PFSK-1 (cell line): Measurements from ENCODE around the gene GPR141.

Source experiments
- POLR2AphosphoS5 ChIP-seq: IDR thresholded peaks from 2 replicates; pipeline ENCODE4 v1.6.1; 2012; ENCODE audit warnings: low read depth, mild to moderate bottlenecking, control low read depth, low read length, moderate library complexity
- REST ChIP-seq, 2 experiments: IDR thresholded peaks; 2 replicates each; pipeline versions ENCODE4 v1.6.1 to v1.8.0; 2011 to 2012; ENCODE audit warnings: low read depth in 2 of 2, low read length in 2 of 2, control low read depth in 1 of 2, inconsistent platforms in 1 of 2, mild to moderate bottlenecking in 1 of 2, moderate library complexity in 1 of 2; ENCODE audit not compliant: insufficient read depth in 1 of 2
- SIN3A ChIP-seq: IDR thresholded peaks from 2 replicates; pipeline ENCODE4 v1.6.1; 2012; ENCODE audit warnings: mild to moderate bottlenecking, low read length, moderate library complexity, borderline replicate concordance; ENCODE audit not compliant: insufficient read depth
- TAF1 ChIP-seq: IDR thresholded peaks from 2 replicates; pipeline ENCODE4 v1.6.1; 2012; ENCODE audit warnings: low read length, control low read depth, borderline replicate concordance; ENCODE audit not compliant: insufficient read depth

GRCh38 chr7:37724732-37725131, 41.2 kb downstream of the GPR141 start:
- no peak for TF ChIP-seq POLR2AphosphoS5
- no peak for TF ChIP-seq TAF1
- TF ChIP-seq REST (IDR thresholded peaks at IDR 0.05; ENCODE audit: insufficient read depth in 1 of 2, low read depth in 2 of 2, low read length in 2 of 2) = no peak
- TF ChIP-seq SIN3A = no peak
